Erythroblast (primary cell): Measurements from ENCODE around the gene PDE1C.

Experiments used
- GATA1 ChIP-seq: IDR thresholded peaks from 2 replicates; pipeline ENCODE4 v1.6.1; 2011; ENCODE audit warnings: low read depth, mild to moderate bottlenecking, control low read depth, low read length, moderate library complexity
- POLR2A ChIP-seq: IDR thresholded peaks from 2 replicates; pipeline ENCODE4 v1.6.1; 2011; ENCODE audit warnings: mild to moderate bottlenecking, low read length

DNA sequence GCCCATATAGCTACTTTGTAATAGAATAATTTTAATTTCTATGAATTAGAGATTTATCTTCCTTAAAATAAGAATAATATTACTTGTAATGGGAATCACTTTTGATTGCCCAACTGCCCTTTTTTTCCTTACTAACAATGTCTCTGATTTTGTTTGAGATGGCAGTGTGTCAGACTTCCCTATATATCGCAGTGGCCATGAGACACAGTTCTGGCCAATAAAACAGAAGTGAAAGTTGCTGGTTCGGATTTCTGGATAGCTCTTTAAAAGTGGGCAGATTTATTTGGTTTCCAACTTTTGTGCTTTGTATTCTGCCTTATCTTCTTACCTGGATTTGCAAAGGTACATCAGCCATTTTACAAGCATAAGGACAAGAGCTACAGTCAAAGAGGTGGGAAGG is 213.0 kb downstream of the PDE1C start:
- TF ChIP-seq POLR2A, result no peak
- TF ChIP-seq GATA1, result no peak
